ENCODE data around the gene CDK2.
A peak's percentile ranks its signal among the peaks of the same experiment; 100 is the strongest.
"Not testable (repeated sequence)": the region's sequence is repeated elsewhere in the genome, so short reads cannot be mapped to it uniquely, and the experiment has no call there.

Gene CDK2

DNA sequence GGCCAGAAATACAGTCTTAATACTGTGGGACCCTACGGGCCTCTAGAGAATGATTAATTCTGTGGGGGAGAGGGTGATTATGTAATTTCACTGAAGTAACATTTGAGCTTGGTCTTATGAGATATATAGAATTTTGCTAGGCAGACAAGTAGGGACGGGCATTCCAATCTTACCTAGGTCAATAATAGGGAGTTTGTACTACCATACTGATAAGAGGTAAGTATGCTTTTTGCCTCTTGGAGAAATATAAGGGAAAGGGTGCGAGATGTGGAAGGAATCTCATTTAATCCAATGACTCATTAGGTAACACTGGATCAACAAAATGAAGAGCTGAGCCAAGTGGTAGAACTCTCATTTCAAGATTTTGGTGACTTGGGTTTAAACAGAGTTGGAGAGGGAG, 12.4 kb downstream of the CDK2 start:
- DNase-seq (ENCODE audit: low read depth in 1 of 2, low spot score in 1 of 2): no peak

DNA sequence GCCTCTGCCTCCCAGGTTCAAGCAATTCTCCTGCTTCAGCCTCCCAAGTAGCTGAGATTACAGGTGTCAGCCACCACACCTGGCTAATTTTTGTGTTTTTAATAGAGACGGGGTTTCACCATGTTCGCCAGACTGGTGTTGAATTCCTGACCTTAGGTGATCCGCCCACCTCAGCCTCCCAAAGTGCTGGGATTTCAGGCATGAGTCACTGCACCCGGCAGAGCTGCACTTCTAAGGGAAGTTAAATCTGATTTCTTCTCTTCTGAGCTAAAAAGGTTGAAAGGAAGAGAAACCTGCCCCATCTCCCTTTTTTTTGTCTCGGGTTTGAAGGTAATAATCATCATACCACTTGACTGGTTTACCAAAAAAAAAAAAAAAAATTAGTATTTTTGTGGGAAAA, 15.3 kb downstream of the CDK2 start:
- DNase-seq (ENCODE audit: low read depth in 1 of 2, low spot score in 1 of 2): not testable (repeated sequence)

DNA sequence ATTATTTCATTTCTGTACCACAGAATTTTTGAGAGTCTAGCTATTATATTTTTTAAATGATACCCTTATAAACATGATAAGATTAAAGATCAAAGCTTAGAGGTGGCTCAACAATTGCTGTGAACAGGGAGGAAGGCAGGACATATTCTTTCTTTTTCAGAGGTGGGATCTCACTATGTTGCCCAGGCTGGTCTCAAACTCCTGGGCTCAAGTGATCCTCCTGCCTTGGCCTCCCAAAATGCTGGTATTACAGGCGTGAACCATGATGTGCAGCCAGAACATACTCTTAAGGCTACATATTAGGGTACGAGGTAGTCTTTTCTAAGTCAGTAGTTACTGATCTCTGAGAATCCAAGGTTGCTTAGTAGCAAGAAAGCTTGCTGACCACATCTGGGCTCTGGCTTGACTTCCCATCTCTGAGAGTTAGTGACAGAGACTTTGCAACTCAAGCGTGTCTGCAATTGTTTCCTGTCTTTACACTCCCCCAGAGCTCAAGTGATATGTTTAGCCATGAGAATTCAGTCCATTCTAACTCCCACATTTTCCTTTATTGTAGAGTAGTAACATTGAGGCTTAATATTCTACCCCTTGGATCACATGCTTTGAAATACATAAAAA, 15.8 kb downstream of the CDK2 start:
- DNase-seq (ENCODE audit: low read depth in 1 of 2, low spot score in 1 of 2): no peak

DNA sequence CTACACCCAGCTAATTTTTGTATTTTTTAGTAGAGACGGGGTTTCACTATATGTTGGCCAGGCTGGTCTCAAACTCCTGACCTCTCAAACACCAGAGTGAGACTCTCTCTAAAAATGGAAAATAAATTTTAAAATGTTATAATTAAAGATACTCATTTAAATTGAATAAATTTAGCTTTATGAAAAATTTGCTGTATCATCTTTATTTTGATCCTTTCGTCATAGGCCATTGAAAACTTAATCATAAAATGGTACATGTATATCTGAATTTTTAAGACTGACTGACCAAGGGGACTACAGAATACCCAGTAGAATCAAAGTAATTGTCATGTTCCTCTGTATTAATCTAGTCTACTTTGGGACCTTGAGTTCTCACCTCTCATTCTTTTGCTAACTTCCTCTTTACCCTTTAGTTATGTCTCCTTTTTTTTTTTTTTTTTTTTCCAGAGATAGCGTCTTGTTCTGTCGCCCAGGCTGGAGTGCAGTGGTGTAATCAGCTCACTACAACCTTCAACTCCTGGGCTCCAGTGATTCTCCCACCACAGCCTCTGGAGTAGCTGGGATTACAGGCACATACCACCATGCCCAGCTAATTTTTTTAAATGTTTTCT, 16.7 kb downstream of the CDK2 start:
- no peak for DNase-seq (ENCODE audit: low read depth in 1 of 2, low spot score in 1 of 2)

DNA sequence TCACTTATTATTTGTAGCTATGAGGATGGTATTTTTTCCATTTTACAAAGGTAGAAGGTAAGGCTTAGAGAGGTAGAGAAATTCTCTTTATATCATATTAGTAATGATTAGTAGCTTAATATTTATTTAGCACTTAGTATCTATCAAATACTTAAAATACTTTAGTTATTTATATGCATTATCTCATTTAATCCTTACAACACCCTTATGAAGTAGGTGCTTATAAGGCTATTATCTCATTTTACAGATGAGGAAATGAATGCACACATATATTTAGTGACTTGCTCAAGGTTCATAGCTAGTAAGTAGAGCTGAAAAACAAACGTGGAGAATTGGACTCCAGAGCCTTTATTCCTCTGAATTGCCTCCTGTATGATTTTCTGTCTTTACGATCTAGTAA, 18.2 kb downstream of the CDK2 start:
- no peak for DNase-seq (ENCODE audit: low read depth in 1 of 2, low spot score in 1 of 2)

DNA sequence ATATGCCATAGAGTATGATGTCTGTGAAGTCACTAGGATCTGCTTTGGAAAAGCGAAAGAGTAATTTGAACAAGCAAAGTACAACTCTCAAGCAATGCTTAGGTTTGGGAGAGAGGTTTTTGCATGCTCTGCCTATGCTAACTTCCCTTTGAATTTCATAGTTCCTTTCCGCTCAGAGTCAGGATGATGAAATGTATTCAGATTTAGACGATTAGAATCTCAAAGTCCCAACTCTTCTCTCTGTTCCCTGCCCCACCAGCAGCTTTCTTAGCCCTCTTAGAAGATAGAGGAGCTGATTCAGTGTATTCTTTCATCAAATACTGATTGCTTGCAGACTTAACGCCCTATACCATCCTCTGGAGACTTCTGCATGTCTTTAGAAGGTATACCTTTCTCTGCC, 18.7 kb downstream of the CDK2 start:
- no peak for DNase-seq (ENCODE audit: low read depth in 1 of 2, low spot score in 1 of 2)

DNA sequence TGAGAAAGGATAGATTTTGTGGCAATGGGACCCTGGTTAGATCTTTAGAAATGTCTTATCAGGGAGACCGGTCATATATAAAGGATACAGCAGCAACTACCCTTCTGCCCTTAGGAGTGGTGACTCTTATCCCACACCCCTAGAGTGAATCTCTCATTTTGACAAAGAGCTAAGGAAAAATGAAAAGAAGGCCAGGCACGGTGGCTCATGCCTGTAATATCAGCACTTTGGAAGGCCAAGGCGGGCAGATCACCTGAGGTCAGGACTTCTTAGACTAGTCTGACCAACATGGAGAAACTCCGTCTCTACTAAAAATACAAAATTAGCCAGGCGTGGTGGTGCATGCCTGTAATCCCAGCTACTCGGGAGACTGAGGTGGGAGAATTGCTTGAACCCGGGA, 19.3 kb downstream of the CDK2 start:
- not testable (repeated sequence) for DNase-seq (ENCODE audit: low read depth in 1 of 2, low spot score in 1 of 2)

DNA sequence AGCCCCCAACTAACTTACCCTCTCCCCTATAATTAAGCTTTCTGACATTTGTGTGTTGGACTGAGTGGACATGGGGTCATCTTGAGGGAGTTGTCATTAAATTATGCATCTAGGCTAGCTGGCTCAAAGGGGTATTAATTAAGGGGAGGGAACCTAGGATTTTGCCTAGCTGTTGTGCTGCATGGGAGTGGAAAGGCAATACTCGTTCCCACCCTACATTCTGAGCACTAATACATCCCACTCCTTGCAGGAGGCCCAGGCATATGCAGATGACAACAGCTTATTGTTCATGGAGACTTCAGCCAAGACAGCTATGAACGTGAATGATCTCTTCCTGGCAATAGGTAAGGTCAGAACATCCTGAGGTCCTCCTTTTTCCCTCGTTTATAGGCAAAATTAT, 24.5 kb downstream of the CDK2 start:
- no peak for DNase-seq (ENCODE audit: low read depth in 1 of 2, low spot score in 1 of 2)

DNA sequence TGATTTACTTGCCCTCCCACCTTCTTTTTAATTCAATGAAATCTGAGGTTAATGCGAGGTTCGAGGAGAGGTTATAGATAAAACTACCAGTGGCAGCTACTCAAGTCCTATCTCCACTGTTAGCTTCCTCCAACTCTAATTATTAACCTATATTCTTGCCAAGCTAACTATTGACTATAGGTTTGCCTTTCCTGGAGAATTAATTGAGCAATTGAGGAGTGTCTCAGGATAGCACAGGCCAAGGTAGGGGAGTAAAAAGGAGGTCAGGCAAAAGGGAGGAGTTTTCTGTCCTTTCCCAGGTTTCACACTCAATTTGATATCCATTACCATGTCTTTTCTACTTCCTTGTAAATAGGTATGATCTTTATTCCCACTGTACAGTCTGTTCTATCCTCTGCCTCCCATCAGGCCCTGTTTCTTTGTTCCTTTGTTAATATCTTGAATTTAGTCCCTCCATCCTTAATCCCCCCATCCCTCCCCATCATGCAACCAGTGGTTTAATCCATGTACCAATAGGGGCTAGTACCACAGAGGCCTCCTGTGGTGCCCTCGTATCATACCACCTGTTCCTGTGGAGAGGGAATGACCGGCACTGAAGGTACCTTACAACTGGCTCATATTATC, 26.7 kb downstream of the CDK2 start:
- DNase-seq (ENCODE audit: low read depth in 1 of 2, low spot score in 1 of 2): no peak

DNA sequence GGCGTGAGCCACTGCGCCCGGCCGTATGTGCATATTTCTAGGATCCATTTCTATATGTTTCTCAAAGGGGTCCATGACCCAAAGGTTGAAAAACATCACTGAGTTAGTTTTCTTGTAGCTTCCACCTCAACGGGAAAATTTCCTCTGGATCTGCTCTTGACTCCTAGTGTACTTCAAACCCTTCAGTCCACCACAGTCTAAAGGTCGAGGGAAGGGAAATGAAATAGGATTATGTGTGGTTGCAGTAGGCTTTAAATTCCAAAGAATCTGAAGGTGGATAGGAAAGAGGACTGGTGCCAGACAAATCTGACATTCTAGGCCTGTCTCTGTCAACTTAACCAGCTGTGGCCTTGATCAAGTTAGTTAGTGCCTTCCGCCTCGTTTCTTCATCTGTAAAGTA, 28.7 kb downstream of the CDK2 start:
- no peak for DNase-seq (ENCODE audit: low read depth in 1 of 2, low spot score in 1 of 2)

DNA sequence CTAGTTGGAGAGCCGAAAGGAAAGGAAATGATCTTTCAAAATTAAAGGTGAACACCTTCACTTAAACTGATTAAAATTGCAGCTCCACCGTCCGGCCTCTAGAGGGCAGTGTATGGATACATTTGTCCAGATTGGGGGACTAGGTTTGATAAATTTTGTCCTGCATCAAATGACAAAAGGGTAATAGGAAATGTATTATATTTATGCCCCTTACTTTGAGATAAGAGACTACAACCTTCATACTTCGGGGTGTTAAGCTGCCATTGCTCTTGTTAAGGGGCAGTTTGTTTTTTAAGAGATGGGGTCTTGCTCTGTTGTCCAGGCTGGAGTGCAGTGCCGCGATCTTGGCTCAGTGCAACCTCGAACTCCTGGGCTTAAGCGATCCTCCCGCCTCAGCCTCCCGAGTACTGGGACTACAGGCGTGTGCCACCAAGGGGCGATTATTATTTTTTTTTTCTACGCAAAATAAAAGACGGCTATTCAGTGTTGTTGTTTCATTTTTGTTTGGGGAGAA, 29.6 kb downstream of the CDK2 start:
- peak in 1 of 2 donors; percentile 39 for DNase-seq (ENCODE audit: low read depth in 1 of 2, low spot score in 1 of 2)

DNA sequence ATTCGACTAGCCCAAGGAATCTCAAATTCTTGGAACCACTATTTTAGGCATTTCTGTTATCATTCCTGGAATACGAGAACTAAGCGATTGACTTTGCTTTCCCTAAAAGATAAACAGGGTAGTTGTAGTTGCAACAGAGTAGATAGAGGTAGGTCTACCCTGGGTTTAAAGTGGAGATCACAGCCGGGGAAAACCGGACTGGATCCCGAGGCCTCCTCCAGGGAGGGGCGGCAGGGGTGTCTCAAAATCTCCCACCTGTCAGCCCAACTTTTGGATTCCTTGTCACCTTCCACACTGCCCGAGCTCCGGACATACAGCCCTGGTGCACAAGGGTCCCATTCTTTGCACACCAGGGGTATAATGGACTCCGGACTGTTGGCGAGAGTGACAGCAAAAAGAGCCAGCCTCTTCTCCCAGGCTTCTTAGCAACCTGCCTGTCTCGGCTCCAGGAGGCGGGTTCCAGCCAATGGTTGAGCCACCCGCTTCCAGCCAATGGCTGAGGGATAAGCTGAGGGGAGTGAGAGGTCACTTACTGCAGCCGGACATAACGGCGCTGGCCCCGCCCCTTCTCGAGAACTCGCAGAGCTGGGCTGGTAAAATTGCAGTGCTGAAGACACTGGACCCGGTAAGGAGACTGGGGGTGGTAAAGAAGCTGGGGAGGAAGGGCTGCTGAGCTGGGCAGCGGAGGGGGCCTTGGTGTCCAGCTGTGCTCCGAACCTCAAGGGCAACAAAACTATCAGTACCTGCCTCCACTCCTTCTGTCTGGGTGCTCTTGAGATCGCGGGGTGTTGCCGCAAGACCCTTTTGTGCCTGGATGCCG, 30.3 kb downstream of the CDK2 start, which contains the start of gene SUOX:
Gene SUOX (plus strand): TSS at position 562 of the 820 bp plus-strand sequence. CDS start 4,946 bp downstream, outside the sequence.
- no peak for DNase-seq (ENCODE audit: low read depth in 1 of 2, low spot score in 1 of 2)

DNA sequence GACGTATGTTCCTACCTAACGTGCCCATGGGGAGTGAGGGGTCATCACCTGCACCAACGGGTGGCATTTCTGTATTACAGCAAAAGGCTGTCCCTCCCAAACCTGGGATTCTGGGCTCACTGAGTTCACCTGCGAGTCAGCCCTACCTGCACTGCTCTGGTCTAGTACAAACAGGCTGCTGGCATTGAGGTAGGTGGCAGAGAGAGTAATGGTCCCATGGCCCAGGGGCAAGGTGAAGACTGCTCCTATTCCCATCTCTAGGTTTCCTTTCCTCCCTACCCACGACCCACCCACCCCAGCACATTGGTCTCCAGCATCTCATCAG, 30.9 kb downstream of the CDK2 start:
- DNase-seq (ENCODE audit: low read depth in 1 of 2, low spot score in 1 of 2): no peak

DNA sequence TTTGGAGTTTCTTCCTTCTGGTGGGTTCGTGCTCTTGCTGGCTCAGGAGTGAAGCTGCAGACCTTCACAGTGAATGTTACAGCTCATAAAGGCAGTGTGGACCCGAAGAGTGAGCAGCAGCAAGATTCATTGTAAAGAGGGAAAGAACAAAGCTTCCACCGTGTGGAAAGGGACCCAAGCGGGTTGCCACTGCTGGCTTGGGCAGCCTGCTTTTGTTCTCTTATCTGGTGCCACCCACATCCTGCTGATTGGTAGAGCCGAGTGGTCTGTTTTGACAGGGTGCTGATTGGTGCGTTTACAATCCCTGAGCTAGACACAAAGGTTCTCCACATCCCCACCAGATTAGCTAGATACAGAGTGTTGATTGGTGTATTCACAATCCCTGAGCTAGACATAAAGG, 32.9 kb downstream of the CDK2 start:
- DNase-seq (ENCODE audit: low read depth in 1 of 2, low spot score in 1 of 2): not testable (repeated sequence)

DNA sequence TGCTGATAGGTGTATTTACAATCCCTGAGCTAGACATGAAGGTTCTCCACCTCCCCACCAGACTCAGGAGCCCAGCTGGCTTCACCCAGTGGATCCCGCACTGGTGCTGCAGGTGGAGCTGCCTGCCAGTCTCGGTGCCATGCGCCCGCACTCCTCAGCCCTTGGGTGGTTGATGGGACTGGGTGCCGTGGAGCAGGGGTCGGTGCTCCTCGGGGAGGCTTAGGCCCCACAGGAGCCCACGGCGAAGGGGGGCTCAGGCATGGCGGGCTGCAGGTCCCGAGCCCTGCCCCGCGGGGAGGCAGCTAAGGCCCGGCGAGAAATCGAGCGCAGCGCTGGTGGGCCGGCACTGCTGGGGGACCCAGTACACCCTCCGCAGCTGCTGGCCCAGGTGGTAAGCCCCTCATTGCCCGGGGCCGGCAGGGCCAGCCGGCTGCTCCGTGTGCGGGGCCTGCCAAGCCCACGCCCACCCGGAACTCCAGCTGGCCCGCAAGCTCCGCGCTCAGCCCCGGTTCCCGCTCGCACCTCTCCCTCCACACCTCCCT, 33.4 kb downstream of the CDK2 start:
- DNase-seq (ENCODE audit: low read depth in 1 of 2, low spot score in 1 of 2): not testable (repeated sequence)

DNA sequence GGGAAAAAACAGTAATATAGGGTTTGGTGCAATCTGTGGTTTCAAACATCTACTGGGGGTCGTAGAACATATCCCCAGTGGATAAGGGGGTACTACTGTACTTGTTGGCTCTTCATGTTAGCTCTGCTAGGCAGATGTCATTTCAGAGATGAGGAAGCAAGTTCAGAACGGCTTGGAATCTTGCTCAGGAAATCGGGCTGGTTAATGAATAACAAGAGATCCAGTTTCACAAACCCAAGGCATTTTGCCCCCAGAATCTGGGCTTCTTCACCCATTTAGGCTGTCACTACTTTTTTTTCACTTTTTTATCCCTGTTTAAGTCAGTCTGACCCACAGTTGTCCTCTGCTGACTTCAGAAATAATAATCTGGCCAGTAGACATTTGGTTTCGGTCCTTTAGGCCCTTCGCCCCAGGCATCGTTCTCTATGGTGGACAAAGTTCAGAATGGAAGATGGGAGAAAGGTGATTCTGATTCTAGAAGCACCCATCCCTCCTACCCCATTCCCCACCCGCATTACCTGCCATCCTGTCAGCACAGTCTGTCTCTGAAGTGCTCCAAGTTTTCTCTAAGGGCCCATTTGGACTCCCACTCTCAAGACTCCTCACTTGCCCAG, 35.0 kb downstream of the CDK2 start:
- DNase-seq (ENCODE audit: low read depth in 1 of 2, low spot score in 1 of 2): no peak

DNA sequence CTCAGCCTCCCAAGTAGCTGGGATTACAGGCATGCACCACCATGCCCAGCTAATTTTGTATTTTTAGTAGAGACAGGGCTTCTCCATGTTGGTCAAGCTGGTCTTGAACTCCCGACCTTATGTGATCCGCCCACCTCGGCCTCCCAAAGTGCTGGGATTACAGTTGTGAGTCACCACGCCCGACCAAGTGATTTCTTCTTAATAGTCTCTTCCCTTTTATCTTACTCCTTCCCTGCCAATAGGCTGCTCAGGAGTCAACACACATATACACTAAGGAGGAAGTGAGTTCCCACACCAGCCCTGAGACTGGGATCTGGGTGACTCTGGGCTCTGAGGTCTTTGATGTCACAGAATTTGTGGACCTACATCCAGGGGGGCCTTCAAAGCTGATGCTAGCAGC, 36.7 kb downstream of the CDK2 start:
- DNase-seq (ENCODE audit: low read depth in 1 of 2, low spot score in 1 of 2): not testable (repeated sequence)

DNA sequence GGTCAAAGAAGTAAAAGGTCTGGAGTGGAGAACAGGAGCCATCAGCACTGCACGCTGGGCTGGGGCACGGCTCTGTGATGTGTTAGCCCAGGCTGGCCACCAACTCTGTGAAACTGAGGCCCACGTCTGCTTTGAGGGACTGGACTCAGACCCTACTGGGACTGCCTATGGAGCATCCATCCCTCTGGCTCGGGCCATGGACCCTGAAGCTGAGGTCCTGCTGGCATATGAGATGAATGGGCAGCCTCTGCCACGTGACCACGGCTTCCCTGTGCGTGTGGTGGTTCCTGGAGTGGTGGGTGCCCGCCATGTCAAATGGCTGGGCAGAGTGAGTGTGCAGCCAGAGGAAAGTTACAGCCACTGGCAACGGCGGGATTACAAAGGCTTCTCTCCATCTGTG, 37.6 kb downstream of the CDK2 start:
- no peak for DNase-seq (ENCODE audit: low read depth in 1 of 2, low spot score in 1 of 2)

DNA sequence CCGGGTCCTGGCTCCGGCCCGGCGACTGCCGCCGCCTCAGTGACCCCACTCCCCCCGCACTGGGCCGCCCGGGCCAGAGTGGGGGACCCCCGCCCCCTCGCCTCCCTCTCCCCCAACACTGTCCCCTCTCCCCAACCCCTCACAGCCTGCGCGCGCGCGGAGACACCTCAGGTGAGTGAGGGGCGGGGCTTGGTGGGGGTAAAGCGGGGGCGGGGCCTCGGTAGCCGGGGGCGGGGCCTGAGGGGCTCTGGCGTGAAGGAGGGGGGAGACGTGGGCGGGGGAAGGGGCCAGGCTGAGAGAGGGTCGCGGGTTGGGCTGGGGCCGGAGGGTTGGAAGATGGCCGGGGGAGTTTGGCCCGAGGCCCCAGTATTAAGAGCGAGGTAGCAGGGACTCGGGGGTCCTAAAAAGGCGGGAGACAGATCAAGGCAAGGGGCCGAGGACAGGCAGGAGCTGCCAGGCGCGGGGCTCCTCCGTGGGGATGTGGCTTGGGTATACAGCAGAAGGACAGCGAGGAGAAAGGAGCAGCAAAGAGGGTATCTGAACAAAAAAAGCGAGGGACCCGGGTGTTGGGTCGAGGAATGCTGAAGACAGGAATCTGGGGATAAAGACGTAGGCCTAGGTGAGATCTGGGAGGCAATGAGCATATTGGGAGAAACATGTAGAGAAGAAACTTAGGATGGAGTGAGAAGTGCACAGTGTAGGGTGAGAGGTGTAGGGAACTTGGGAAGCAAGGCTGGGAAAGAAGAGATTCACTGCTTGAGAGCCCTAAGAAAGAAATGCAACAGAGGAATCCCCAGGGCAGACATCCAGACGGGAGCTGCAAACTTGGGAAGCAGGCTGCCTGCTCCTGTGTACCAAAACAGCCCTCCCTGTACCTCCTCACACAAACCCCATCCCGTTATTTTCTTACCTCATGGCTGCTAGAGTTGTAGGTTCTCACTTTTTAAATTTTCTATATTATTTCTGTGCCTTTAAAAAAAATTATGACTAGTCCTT, 41.2 kb downstream of the CDK2 start:
- DNase-seq (ENCODE audit: low read depth in 1 of 2, low spot score in 1 of 2): peak; percentile 52 to 59

DNA sequence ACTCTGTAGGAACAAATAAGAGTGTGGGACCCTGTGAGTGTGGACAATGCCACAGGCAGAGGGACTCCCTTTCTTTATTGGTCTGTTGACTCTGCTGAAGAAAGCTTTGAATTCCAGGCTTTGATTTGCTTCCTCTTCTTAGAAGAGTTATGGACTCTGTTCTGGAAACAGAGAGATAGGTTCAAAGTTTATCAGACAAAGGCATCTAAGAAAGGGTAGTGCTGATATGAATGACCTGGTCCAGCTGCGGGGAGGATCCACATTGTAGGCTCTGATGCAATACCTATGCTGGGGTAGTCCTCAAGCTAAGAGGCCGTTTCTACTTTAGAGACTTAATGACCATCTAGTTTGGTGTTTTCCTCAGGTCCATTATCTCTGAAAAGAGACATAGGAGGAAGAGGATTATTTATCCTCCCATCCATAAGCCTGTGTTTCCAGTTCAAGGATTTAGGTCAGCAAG, 43.5 kb downstream of the CDK2 start:
- DNase-seq (ENCODE audit: low read depth in 1 of 2, low spot score in 1 of 2): no peak
